Upper lobe of left lung (tissue), 6 donors: ENCODE results near the gene TIMM44. TPM values are rescaled to one million over a fixed set of nuclear protein-coding genes. Genes with fewer than 3 reads are reported as not detected.

Experiments
- ATAC-seq, 2 donors: fragments of 200-7000 bp; cut with Tn5 transposase; one replicate each; pipeline ENCODE4 v1.9.1; 2022; ENCODE audit warnings: mild to moderate bottlenecking in 2 of 2, moderate library complexity in 2 of 2; ENCODE audit not compliant: low FRiP score in 2 of 2
- DNase-seq, 2 donors: peaks; one replicate each; pipeline ENCODE4 v3.0.0-alpha.2; 2019 to 2020
- H3K27ac ChIP-seq, 4 donors: fragments of 200-600 bp; sonication (generic); one replicate each; pipeline ENCODE4 v1.5.1; 2016 to 2019
- H3K27me3 ChIP-seq, 4 donors: fragments of 200-600 bp; sonication (generic); one replicate each; pipeline ENCODE4 v1.5.1; 2017 to 2019
- H3K36me3 ChIP-seq, 4 donors: fragments of 200-600 bp; sonication (generic); one replicate each; pipeline ENCODE4 v1.5.1; 2016 to 2019
- H3K4me1 ChIP-seq, 4 donors: fragments of 200-600 bp; sonication (generic); one replicate each; pipeline ENCODE4 v1.5.1; 2018 to 2019
- H3K4me3 ChIP-seq, 4 donors: fragments of 200-600 bp; sonication (generic); one replicate each; pipeline ENCODE4 v1.5.1; 2017 to 2019; ENCODE audit warnings: mild to moderate bottlenecking in 2 of 4, moderate library complexity in 1 of 4
- H3K9me3 ChIP-seq, 4 donors: fragments of 200-600 bp; sonication (generic); one replicate each; pipeline ENCODE4 v1.5.1; 2018 to 2019
- CTCF ChIP-seq, 6 experiments: fragments of 450-650 bp in 4 of 6; fragments of 200-600 bp in 2 of 6; sonication (generic) in 2 of 6; IDR thresholded peaks; one replicate each; pipeline ENCODE4 v1.5.1; 2016 to 2019; ENCODE audit warnings: antibody characterized with exemption in 6 of 6
- EP300 ChIP-seq, 4 donors: sonication (generic); formaldehyde crosslinking; IDR thresholded peaks; one replicate each; pipeline ENCODE4 v1.5.1; 2017; ENCODE audit warnings: antibody characterized with exemption in 4 of 4, control low read depth in 2 of 4
- POLR2A ChIP-seq, 4 donors: fragments of 450-650 bp; IDR thresholded peaks; one replicate each; pipeline ENCODE4 v1.5.1; 2016 to 2017; ENCODE audit warnings: antibody characterized with exemption in 4 of 4, mild to moderate bottlenecking in 2 of 4
- POLR2AphosphoS5 ChIP-seq, 2 donors: sonication (generic); formaldehyde crosslinking; IDR thresholded peaks; one replicate each; pipeline ENCODE4 v1.5.1; 2017; ENCODE audit warnings: antibody characterized with exemption in 2 of 2
- WGBS, 2 donors: methylation state at CpG; one replicate each; pipeline ENCODE4 v1.1.5; 2017 to 2018; 5-methylcytosine and 5-hydroxymethylcytosine counted together
- total RNA-seq, 6 donors: library from RNA; depleted of rRNA in 4 of 6; stranded (reverse); fragments of >200 nt in 4 of 6; gene quantifications; one replicate each; pipeline versions ENCODE4 v1.1.0 to v1.2.1, GENCODE V29; 2016 to 2021
- donor health status: DM: no; HTN: no; CAD: no; lungs with moderate emphysema.
- donor health status: DM: no; HTN: yes; CAD: no; lungs with severe emphysema.

The TIMM44 gene
- total RNA-seq, 6 donors from 2014 or later, result 39.8 to 83.2 (median 52.7) TPM

GRCh38 chr19:7971553-7972520 lies 28.4 kb upstream of the TIMM44 start:
- no peaks in the 10 kb centered on the region for H3K27me3 ChIP-seq
- peaks cover 10 to 89% (median 60%) of the 10 kb centered on the region in 4 donors for H3K36me3 ChIP-seq
- DNase-seq (no peak), ATAC-seq (peak in 1 of 2 donors; percentile 5)
- H3K9me3 ChIP-seq, result no peaks in the 10 kb centered on the region
- TF ChIP-seq EP300 (IDR thresholded peaks at IDR 0.05) (no peak), POLR2A (IDR thresholded peaks at IDR 0.05) (no peak), POLR2AphosphoS5 (IDR thresholded peaks at IDR 0.05) (no peak)
- H3K4me1 ChIP-seq, result no peaks in the 10 kb centered on the region
- no peak overlapping the region for H3K27ac ChIP-seq
- H3K4me3 ChIP-seq, result no peak overlapping the region
- WGBS, 2 donors, result 83 to 97% methylated on average over 11 to 35 of the region's 35 CpGs

GRCh38 chr19:7970716-7971448 lies 27.4 kb upstream of the TIMM44 start:
- Histone ChIP-seq H3K4me1 (no peaks in the 10 kb centered on the region), H3K27me3 (no peaks in the 10 kb centered on the region), H3K4me3 (no peak overlapping the region), H3K27ac (no peak overlapping the region), H3K9me3 (no peaks in the 10 kb centered on the region), H3K36me3 (peaks cover 12 to 93% (median 67%) of the 10 kb centered on the region in 4 donors)
- peak; percentile 20 to 68 (median 50) for TF ChIP-seq CTCF (IDR thresholded peaks at IDR 0.05)
- TF ChIP-seq POLR2A (IDR thresholded peaks at IDR 0.05), result no peak
- TF ChIP-seq POLR2AphosphoS5 (IDR thresholded peaks at IDR 0.05), result no peak
- no peak for TF ChIP-seq EP300 (IDR thresholded peaks at IDR 0.05)
- no peak for DNase-seq
- WGBS, 2 donors, result 78 to 82% methylated on average over 12 of the region's 12 CpGs
- peak in 1 of 2 donors; percentile 6 for ATAC-seq

- no peak overlapping the region for H3K27ac ChIP-seq
- no peaks in the 10 kb centered on the region for H3K27me3 ChIP-seq
- H3K4me3 ChIP-seq, result no peak overlapping the region
- ATAC-seq, result no peak
- no peaks in the 10 kb centered on the region for H3K9me3 ChIP-seq
- peaks cover 14 to 94% (median 73%) of the 10 kb centered on the region in 4 donors for H3K36me3 ChIP-seq
- DNase-seq, result no peak
- no peaks in the 10 kb centered on the region for H3K4me1 ChIP-seq
- no peak for TF ChIP-seq CTCF (IDR thresholded peaks at IDR 0.05)
- TF ChIP-seq POLR2AphosphoS5 (IDR thresholded peaks at IDR 0.05), result no peak
- no peak for TF ChIP-seq POLR2A (IDR thresholded peaks at IDR 0.05)
- TF ChIP-seq EP300 (IDR thresholded peaks at IDR 0.05), result no peak
- WGBS, 2 donors, result 93 to 95% methylated on average over 11 of the region's 11 CpGs
Observed at GRCh38 chr19:7969555-7969939, 26.1 kb upstream of the TIMM44 start.

GRCh38 chr19:7968796-7969554 lies 25.5 kb upstream of the TIMM44 start:
- no peak overlapping the region for H3K4me3 ChIP-seq
- peaks cover 8 to 94% (median 74%) of the 10 kb centered on the region in 4 donors for H3K36me3 ChIP-seq
- H3K4me1 ChIP-seq, result no peaks in the 10 kb centered on the region
- 83 to 93% methylated on average over 4 to 20 of the region's 20 CpGs for WGBS, 2 donors
- H3K9me3 ChIP-seq, result no peaks in the 10 kb centered on the region
- TF ChIP-seq CTCF (IDR thresholded peaks at IDR 0.05) (no peak), EP300 (IDR thresholded peaks at IDR 0.05) (no peak)
- H3K27ac ChIP-seq, result no peak overlapping the region
- no peaks in the 10 kb centered on the region for H3K27me3 ChIP-seq
- DNase-seq, result no peak
- peak; percentile 7 to 25 for ATAC-seq
